Measurements from ENCODE around the gene MED12L.

DNA sequence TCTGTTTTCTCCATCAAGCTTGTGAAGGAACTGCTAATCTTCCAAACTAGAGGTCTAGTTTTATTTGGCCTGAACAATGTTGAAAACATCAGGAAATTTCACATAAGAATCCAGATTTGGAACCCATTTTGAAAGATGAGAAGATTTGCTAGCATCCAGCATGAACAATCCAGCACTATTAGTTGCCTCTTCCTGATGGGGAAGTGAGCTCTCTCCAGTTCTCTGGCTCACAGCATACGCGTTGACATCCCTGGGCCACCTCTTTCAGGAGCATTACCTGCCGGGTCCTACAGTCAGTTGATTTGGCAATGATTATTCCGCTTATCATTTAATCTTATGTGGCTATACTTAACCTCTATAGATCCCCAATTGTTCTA lies 220.3 kb downstream of the MED12L start:
- TF ChIP-seq EP300 (IDR thresholded peaks at IDR 0.05) (no peak), POLR2A (IDR thresholded peaks at IDR 0.05) (no peak)

All from gastroesophageal sphincter (tissue), 2 donors.